ENCODE results near the gene TREML1. TPM values are rescaled to one million over a fixed set of nuclear protein-coding genes. Genes with fewer than 3 reads are reported as not detected.
"Not testable (repeated sequence)": the region's sequence is repeated elsewhere in the genome, so short reads cannot be mapped to it uniquely, and the experiment has no call there.

The TREML1 gene
- polyA plus RNA-seq (ENCODE audit: insufficient read depth in 1 of 5, insufficient read length in 5 of 5, low replicate concordance in 1 of 5), result 1 to 10 TPM; 1.1 to 2.4 (median 1.5) TPM
- long read RNA-seq, donor 1, result 0 reads
- long read RNA-seq, donor 2, result 0 reads
- long read RNA-seq, donor 3, partial matches to known transcripts, result 0 of 2 reads
- long read RNA-seq, donor 3, other reads (novel, unspliced or antisense), result 0 of 2 reads
- long read RNA-seq, donor 4, result 0 reads
- long read RNA-seq, donor 5, partial matches to known transcripts, result 0 of 1 reads
- long read RNA-seq, donor 5, other reads (novel, unspliced or antisense), result 0 of 1 reads
- long read RNA-seq, donor 6, partial matches to known transcripts, result 0 of 1 reads
- long read RNA-seq, donor 6, other reads (novel, unspliced or antisense), result 0 of 1 reads
- long read RNA-seq, donor 7, result 0 reads
- long read RNA-seq, donor 8, result 0 reads

GRCh38 chr6:41153992-41154625, at the start of gene TREML1:
TSS of gene TREML1 (minus strand) at chr6:41154347. CDS start at chr6:41154288, 59 bp downstream.
- no peak for DNase-seq

- DNase-seq, result no peak
Measured at GRCh38 chr6:41201764-41202173, 47.6 kb upstream of the TREML1 start.

GRCh38 chr6:41200901-41201763, 47.0 kb upstream of the TREML1 start, which contains the start of gene TREML2:
TSS of gene TREML2 (minus strand) at chr6:41201149. CDS start at chr6:41201008, 141 bp downstream.
- no peak for DNase-seq

- no peak for DNase-seq
Measured at GRCh38 chr6:41200296-41200900, 46.3 kb upstream of the TREML1 start.

- no peak for DNase-seq
Measured at GRCh38 chr6:41199552-41200246, 45.6 kb upstream of the TREML1 start.

GRCh38 chr6:41197234-41197633, 43.1 kb upstream of the TREML1 start:
- DNase-seq, result no peak

GRCh38 chr6:41194386-41194785, 40.2 kb upstream of the TREML1 start:
- no peak for DNase-seq

GRCh38 chr6:41193884-41194283, 39.7 kb upstream of the TREML1 start:
- DNase-seq, result no peak

- no peak for DNase-seq
Measured at GRCh38 chr6:41193171-41193734, 39.1 kb upstream of the TREML1 start.

- no peak for DNase-seq
Measured at GRCh38 chr6:41191569-41191968, 37.4 kb upstream of the TREML1 start.

GRCh38 chr6:41190791-41191190, 36.6 kb upstream of the TREML1 start:
- DNase-seq, result no peak

GRCh38 chr6:41189967-41190366, 35.8 kb upstream of the TREML1 start:
- DNase-seq, result no peak

GRCh38 chr6:41189046-41189445, 34.9 kb upstream of the TREML1 start:
- not testable (repeated sequence) for DNase-seq

- DNase-seq, result no peak
Measured at GRCh38 chr6:41187924-41188886, 34.1 kb upstream of the TREML1 start.

- DNase-seq, result no peak
Measured at GRCh38 chr6:41186031-41186562, 31.9 kb upstream of the TREML1 start.

GRCh38 chr6:41184761-41185160, 30.6 kb upstream of the TREML1 start:
- no peak for DNase-seq

- DNase-seq, result no peak
Measured at GRCh38 chr6:41182069-41183034, 28.2 kb upstream of the TREML1 start.

GRCh38 chr6:41181566-41181965, 27.4 kb upstream of the TREML1 start:
- DNase-seq, result no peak

All from right lung (tissue), 10 donors.